C4-2B (cell line): ENCODE measurements around the gene NFKB1.

ENCODE experiments used
- H3K27ac ChIP-seq: fragments of 450-650 bp; 2 replicates; pipeline ENCODE4 v1.5.1; 2017
- ZFX ChIP-seq: fragments of 450-650 bp; IDR thresholded peaks from 2 replicates; pipeline ENCODE4 v1.6.1; 2017
- TF ChIP-seq, protein P1 (sequence below): fragments of 450-650 bp; conservative IDR thresholded peaks from 2 replicates; pipeline ENCODE4 v1.5.1; 2017; ENCODE audit warnings: mild to moderate bottlenecking

Gene NFKB1

DNA sequence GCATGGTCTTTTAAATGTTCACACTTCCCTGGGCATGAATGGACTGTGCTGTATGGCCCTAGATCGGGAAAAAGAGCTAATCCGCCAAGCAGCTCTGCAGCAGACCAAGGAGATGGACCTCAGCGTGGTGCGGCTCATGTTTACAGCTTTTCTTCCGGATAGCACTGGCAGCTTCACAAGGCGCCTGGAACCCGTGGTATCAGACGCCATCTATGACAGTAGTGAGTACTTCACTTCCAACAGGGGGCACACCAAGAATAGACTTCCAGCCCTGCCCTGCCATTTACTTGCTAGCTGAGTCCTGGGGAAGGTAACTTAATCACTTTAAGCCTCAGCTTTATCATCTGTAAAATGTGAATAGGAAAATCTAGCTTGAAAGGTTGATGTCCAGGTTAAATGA lies 77.7 kb downstream of the NFKB1 start:
- H3K27ac ChIP-seq = no peak overlapping the region
- no peak for TF ChIP-seq ZFX
- TF ChIP-seq, protein P1, sequence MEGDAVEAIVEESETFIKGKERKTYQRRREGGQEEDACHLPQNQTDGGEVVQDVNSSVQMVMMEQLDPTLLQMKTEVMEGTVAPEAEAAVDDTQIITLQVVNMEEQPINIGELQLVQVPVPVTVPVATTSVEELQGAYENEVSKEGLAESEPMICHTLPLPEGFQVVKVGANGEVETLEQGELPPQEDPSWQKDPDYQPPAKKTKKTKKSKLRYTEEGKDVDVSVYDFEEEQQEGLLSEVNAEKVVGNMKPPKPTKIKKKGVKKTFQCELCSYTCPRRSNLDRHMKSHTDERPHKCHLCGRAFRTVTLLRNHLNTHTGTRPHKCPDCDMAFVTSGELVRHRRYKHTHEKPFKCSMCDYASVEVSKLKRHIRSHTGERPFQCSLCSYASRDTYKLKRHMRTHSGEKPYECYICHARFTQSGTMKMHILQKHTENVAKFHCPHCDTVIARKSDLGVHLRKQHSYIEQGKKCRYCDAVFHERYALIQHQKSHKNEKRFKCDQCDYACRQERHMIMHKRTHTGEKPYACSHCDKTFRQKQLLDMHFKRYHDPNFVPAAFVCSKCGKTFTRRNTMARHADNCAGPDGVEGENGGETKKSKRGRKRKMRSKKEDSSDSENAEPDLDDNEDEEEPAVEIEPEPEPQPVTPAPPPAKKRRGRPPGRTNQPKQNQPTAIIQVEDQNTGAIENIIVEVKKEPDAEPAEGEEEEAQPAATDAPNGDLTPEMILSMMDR = no peak

DNA sequence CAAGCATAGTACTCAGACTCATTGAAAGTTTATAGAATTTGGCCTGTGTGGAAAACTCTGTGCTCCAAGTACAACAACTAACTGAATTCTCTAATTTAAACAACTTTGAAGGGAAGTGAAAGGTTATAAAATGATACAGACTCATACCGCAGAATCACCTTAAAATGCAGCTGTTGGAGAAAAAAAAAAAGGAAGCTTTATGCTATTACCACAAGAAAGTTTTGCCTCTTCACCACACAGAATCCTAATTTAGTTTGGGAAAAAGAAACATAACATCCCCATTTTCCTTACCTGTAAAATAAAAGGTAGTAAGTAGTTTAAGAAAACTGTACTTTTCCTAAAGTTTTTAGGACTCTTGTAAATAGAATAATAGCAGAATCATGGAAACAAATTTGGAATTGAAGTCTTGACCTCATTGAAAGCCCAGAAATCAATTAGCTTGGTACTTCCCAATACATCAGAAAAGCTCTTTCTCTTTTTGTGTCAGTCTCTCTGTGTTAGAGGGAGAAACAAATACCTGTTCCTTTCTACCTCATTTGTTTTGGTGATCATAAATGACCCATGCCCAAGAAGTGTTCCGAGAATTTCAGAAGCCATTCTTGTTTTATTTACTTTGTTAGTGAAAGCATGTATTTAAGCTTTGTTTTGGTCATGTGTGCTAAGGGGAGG lies 78.8 kb downstream of the NFKB1 start:
- H3K27ac ChIP-seq = no peak overlapping the region
- TF ChIP-seq, protein P1 = no peak
- no peak for TF ChIP-seq ZFX

DNA sequence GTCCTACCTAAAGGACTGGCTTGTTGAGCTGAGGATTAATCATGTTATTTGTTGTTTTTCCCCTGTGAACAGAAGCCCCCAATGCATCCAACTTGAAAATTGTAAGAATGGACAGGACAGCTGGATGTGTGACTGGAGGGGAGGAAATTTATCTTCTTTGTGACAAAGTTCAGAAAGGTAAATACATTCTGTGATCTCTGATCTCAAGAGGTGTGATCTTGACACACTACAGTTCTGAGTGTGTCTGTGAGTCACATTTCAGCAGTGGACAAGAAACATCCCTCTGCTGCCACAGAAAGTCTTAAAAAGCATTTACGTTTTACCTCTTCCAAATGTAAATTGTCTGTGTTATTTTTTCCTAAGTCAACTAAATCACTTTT lies 79.3 kb downstream of the NFKB1 start:
- no peak overlapping the region for H3K27ac ChIP-seq

DNA sequence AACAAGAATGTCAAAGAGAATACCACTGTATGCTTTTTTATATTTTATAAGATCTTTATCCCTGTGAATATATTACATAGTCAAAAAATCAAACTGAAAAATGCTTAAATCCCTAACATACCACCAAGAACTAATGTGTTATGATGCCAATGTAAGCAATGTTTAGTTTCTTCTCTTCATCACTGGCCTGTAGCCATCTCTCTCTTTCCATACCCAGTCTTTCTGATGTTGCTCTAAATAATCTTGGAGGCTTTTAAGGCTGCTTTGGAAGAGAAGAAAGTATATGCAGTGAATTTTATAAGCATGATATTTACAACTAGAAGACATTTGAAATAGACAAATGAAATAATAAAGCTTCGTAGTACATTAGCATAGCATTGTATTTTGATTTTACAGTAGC lies 82.9 kb downstream of the NFKB1 start:
- no peak overlapping the region for H3K27ac ChIP-seq
- TF ChIP-seq, protein P1 = no peak
- TF ChIP-seq ZFX = no peak

More for the DNA sequence above, 79.3 kb downstream of the NFKB1 start:
- no peak for TF ChIP-seq ZFX

DNA sequence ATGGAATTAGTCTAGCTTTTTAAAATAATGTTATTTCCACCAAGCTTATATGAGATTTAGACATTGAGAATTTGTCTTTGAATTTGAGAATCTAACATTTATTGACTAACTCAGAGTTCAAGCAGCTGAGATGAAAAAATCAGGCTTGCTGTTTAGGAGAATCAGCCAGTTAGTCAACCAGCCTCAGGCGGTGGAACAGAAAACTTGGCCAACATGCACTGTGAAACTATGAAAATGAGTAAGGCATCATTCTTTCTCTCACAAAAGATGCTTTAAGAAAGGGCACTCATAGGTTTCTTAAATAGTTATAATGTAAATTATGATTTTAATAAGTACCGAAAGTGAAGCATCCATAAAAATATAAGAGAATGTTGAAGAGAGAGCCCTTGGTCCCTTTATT lies 84.2 kb downstream of the NFKB1 start:
- H3K27ac ChIP-seq = no peak overlapping the region
- no peak for TF ChIP-seq ZFX
- TF ChIP-seq, protein P1 = no peak

DNA sequence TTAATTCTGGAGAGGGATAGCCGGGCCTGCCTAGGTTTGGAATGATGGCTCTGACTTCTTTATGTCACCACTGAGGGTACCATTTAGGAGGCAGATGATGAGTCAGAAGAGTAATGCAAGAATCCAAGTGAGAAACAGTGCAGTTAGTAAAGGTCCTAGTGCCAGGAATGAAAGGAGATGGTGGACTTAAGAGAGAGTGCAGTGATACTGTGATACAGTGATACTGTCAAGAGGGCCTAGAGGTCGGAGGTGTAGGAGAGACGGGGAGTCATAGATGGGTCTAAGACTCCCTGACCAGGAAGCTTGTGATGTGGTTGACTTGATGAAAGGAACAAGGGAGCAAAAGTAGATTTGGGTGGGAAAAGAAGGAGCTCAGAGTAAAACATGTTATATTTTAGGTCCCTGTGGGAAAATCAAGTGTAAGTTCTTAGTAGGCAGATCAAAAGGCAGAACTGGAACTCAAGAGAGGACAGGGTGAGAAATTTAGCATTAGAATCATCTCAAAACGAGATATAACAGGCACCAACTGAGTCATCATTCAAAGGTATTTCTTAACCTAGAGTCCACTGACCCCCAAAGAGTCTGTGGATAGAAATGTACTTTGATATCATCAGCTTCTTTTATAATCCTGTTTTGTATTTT lies 85.0 kb downstream of the NFKB1 start:
- H3K27ac ChIP-seq = no peak overlapping the region
- TF ChIP-seq ZFX = no peak
- TF ChIP-seq, protein P1 = no peak

DNA sequence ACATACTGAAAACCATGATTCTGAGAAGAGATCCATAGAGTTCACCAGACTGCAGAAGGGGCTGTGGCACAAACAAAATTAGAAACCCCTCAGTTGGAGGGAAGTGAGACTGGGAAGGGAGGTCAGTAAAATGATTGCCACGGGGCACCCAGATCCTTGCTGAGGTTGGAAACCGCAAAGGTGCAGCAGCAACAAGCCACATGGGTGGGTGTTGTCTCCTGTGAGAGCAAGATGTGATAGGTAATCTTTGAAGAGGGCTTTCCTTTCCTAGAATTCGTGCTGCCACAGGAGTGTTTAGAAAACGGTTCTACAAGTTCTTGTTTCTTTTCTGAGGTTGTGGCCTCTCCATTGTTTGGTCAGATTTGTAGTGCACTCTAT lies 85.5 kb downstream of the NFKB1 start:
- H3K27ac ChIP-seq = no peak overlapping the region

More for the DNA sequence above, 85.5 kb downstream of the NFKB1 start:
- TF ChIP-seq, protein P1 = no peak
- no peak for TF ChIP-seq ZFX
